Smooth muscle cell (in vitro differentiated cells): Measurements from ENCODE around the gene GNAI3. TPM values are rescaled to one million over a fixed set of nuclear protein-coding genes. Genes with fewer than 3 reads are reported as not detected.

Source experiments
- DNase-seq: peaks from one replicate; lab custom pipeline; 2025; ENCODE audit not compliant: unreplicated experiment; lab: John Stamatoyannopoulos, UW
- H2AFZ ChIP-seq: fragments of 200-600 bp; sonication (generic); 2 replicates; pipeline ENCODE4 v1.6.0; 2016; ENCODE audit warnings: antibody characterized with exemption, low read depth, mild to moderate bottlenecking
- H3F3A ChIP-seq: fragments of 200-600 bp; sonication (generic); 2 replicates; pipeline ENCODE4 v1.6.0; 2017; ENCODE audit warnings: antibody characterized with exemption, low read depth
- H3K27ac ChIP-seq: fragments of 200-600 bp; sonication (generic); 2 replicates; pipeline ENCODE4 v1.5.1; 2016; ENCODE audit warnings: low read depth, mild to moderate bottlenecking
- H3K27me3 ChIP-seq: fragments of 200-600 bp; sonication (generic); 2 replicates; pipeline ENCODE4 v1.6.1; 2016; ENCODE audit warnings: low read depth, mild to moderate bottlenecking
- H3K36me3 ChIP-seq: fragments of 200-600 bp; sonication (generic); 2 replicates; pipeline ENCODE4 v1.5.1; 2016; ENCODE audit warnings: low read depth
- H3K4me1 ChIP-seq: fragments of 200-600 bp; sonication (generic); 2 replicates; pipeline ENCODE4 v1.5.1; 2016; ENCODE audit warnings: low read depth
- H3K4me2 ChIP-seq: fragments of 200-600 bp; sonication (generic); 2 replicates; pipeline ENCODE4 v1.6.0; 2016; ENCODE audit warnings: mild to moderate bottlenecking
- H3K4me3 ChIP-seq: fragments of 200-600 bp; sonication (generic); 2 replicates; pipeline ENCODE4 v1.5.1; 2016; ENCODE audit warnings: mild to moderate bottlenecking
- H3K79me2 ChIP-seq: fragments of 200-600 bp; sonication (generic); 2 replicates; pipeline ENCODE4 v1.6.0; 2016; ENCODE audit warnings: low read depth, mild to moderate bottlenecking
- H3K9ac ChIP-seq: fragments of 200-600 bp; sonication (generic); 2 replicates; pipeline ENCODE4 v1.6.0; 2016; ENCODE audit warnings: low read depth
- H3K9me3 ChIP-seq: fragments of 200-600 bp; sonication (generic); replicated peaks from 2 replicates; pipeline ENCODE4 v1.5.1; 2016; ENCODE audit warnings: low read depth
- H4K20me1 ChIP-seq: fragments of 200-600 bp; sonication (generic); 2 replicates; pipeline ENCODE4 v1.6.0; 2016; ENCODE audit warnings: low read depth
- CTCF ChIP-seq: fragments of 200-600 bp; sonication (generic); IDR thresholded peaks from 2 replicates; pipeline ENCODE4 v1.5.1; 2017; ENCODE audit warnings: borderline replicate concordance, mild to moderate bottlenecking, antibody characterized with exemption; ENCODE audit not compliant: insufficient read depth, poor library complexity, severe bottlenecking
- WGBS: methylation state at CpG from one replicate; pipeline ENCODE4 v1.1.7; 2016; ENCODE audit warnings: low lambda C conversion rate; 5-methylcytosine and 5-hydroxymethylcytosine counted together
- microRNA counts: library from miRNA; unstranded; fragments of <30 nt; microRNA quantifications from one replicate; lab custom pipeline; 2016
- polyA plus RNA-seq: library from polyadenylated mRNA; unstranded; fragments of >200 nt; fragmentation: Nextera tagmentation; extraction: Ambion mirVana; gene quantifications from 2 replicates; pipeline ENCODE4 v1.2.1, GENCODE V29; 2016
- small RNA-seq: library from RNA; depleted of rRNA; stranded (forward); fragments of <200 nt; gene quantifications from one replicate; pipeline ENCODE3, GENCODE V24; 2014
- total RNA-seq: library from RNA; depleted of rRNA; stranded (reverse); fragments of >200 nt; gene quantifications from 2 replicates; pipeline ENCODE4 v1.2.3, GENCODE V29; 2014

Gene GNAI3
- total and polyA plus RNA-seq, 2 experiments from 2014 or later = 11.4 to 15.4 TPM

DNA sequence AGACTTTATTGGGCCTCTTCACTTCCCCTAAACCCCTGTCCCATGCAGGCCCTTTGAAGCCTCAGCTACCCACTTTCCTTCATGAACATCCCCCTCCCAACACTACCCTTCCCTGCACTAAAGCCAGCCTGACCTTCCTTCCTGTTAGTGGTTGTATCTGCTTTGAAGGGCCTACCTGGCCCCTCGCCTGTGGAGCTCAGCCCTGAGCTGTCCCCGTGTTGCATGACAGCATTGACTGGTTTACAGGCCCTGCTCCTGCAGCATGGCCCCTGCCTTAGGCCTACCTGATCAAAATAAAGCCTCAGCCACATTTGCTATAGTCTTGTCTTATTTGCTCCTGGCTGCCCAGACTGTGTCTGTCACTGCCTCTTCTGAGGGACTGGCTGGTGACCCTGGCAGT is 113.0 kb downstream of the GNAI3 start:
- TF ChIP-seq CTCF = no peak
- no peaks in the 10 kb centered on the region for H4K20me1 ChIP-seq
- no peaks in the 10 kb centered on the region for H3K9me3 ChIP-seq
- no peak for DNase-seq
- H3K27me3 ChIP-seq = no peaks in the 10 kb centered on the region
- H3K27ac ChIP-seq = no peak overlapping the region
- H2AFZ ChIP-seq = no peak overlapping the region
- no peak overlapping the region for H3K4me2 ChIP-seq
- no peak overlapping the region for H3K9ac ChIP-seq
- H3K4me3 ChIP-seq = no peak overlapping the region
- H3K36me3 ChIP-seq = no peaks in the 10 kb centered on the region
- 83% methylated on average over 2 of the region's 2 CpGs for WGBS
- H3K79me2 ChIP-seq = no peaks in the 10 kb centered on the region
- H3K4me1 ChIP-seq = no peaks in the 10 kb centered on the region
- H3F3A ChIP-seq = no peaks in the 10 kb centered on the region

DNA sequence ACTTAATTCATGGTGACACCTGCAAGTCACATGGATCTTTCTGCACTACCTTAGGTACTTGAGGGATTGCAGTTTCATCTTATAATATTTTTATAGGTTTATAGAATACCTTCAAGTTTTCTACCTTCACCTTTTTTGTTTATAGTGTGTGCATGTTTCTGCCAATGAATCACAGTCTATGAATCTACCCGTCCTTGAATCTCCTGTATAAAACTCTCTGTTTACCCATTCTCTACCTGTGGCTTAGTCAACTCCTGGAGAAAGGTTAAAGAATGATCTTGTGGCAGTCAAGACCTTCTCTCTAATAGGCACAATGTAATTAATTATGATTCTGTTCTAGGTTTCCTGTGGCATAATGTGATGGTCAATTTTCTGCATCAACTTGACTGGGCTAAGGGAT is 116.3 kb downstream of the GNAI3 start:
- WGBS = 27% methylated on average over 1 of the region's 1 CpG
- Histone ChIP-seq H3K9me3 (no peaks in the 10 kb centered on the region), H3K9ac (no peak overlapping the region), H3K79me2 (no peaks in the 10 kb centered on the region), H4K20me1 (no peaks in the 10 kb centered on the region), H3F3A (no peaks in the 10 kb centered on the region), H3K27me3 (no peaks in the 10 kb centered on the region), H3K36me3 (no peaks in the 10 kb centered on the region), H3K4me1 (peaks cover 10% of the 10 kb centered on the region), H3K4me3 (no peak overlapping the region), H2AFZ (no peak overlapping the region), H3K4me2 (no peak overlapping the region), H3K27ac (no peak overlapping the region)
- DNase-seq = no peak
- TF ChIP-seq CTCF = no peak

- H3K27ac ChIP-seq = no peak within 1 kb of the TSS
- H3K79me2 ChIP-seq = no peaks in the 10 kb centered on the region
- peaks cover 10% of the 10 kb centered on the region for H3K4me1 ChIP-seq
- no peaks in the 10 kb centered on the region for H4K20me1 ChIP-seq
- no peaks in the 10 kb centered on the region for H3K27me3 ChIP-seq
- peak within 1 kb of the TSS; percentile 92 for H3K4me2 ChIP-seq
- H3K9ac ChIP-seq = peak within 1 kb of the TSS; percentile 22
- H3K9me3 ChIP-seq = no peaks in the 10 kb centered on the region
- no peaks in the 10 kb centered on the region for H3F3A ChIP-seq
- DNase-seq = peak; percentile 70
- H2AFZ ChIP-seq = peak within 1 kb of the TSS; percentile 97
- WGBS = 17% methylated on average over 16 of the region's 22 CpGs
- no peaks in the 10 kb centered on the region for H3K36me3 ChIP-seq
- H3K4me3 ChIP-seq = peak within 1 kb of the TSS; percentile 63
- TF ChIP-seq CTCF = no peak
Observed at GRCh38 chr1:109667452-109668122, 119.2 kb downstream of the GNAI3 start, which contains the start of gene GSTM2. GSTM2 (plus strand) TSS chr1:109668057; CDS start chr1:109668116, 59 bp downstream.

MicroRNAs within 50 kb of the gene (microRNA counts, 767-probe panel; counts per million panel counts)
- 6,951 counts per million, percentile 38 among the panel's probes with 10 or more counts for microRNA hsa-miR-197-3p (lab: Ali Mortazavi, UCI)

Small RNA genes lying within 50 kb of the gene (small RNA-seq; reads per million reads assigned to genes)
- gene RNU6V = not detected

Other genes with a start within 250 kb of the GNAI3 start
- not detected in 2 replicates for gene MYBPHL, start 241.6 kb upstream of the GNAI3 start, total RNA-seq
- gene MYBPHL, start 241.6 kb upstream of the GNAI3 start, polyA plus RNA-seq = not detected in 2 replicates
- 28.7 and 31.4 TPM in 2 replicates for gene SORT1, start 150.7 kb upstream of the GNAI3 start, total RNA-seq
- gene SORT1, start 150.7 kb upstream of the GNAI3 start, polyA plus RNA-seq = 9.8 and 17.0 TPM in 2 replicates
- 54.0 and 57.2 TPM in 2 replicates for gene PSMA5, start 122.2 kb upstream of the GNAI3 start, total RNA-seq
- gene PSMA5, start 122.2 kb upstream of the GNAI3 start, polyA plus RNA-seq = 89.8 and 93.9 TPM in 2 replicates
- gene SYPL2, start 82.1 kb upstream of the GNAI3 start, total RNA-seq = 0.04 TPM in 1 of 2 replicates, not detected in the other
- not detected in 2 replicates for gene SYPL2, start 82.1 kb upstream of the GNAI3 start, polyA plus RNA-seq
- gene ATXN7L2, start 64.7 kb upstream of the GNAI3 start, total RNA-seq = 1.9 and 2.4 TPM in 2 replicates
- gene ATXN7L2, start 64.7 kb upstream of the GNAI3 start, polyA plus RNA-seq = 5.7 and 6.2 TPM in 2 replicates
- 4.5 and 8.6 TPM in 2 replicates for gene CYB561D1, start 54.5 kb upstream of the GNAI3 start, total RNA-seq
- gene CYB561D1, start 54.5 kb upstream of the GNAI3 start, polyA plus RNA-seq = 5.3 and 7.4 TPM in 2 replicates
- gene AMIGO1, start 38.9 kb upstream of the GNAI3 start, total RNA-seq = 0.31 and 0.99 TPM in 2 replicates
- gene AMIGO1, start 38.9 kb upstream of the GNAI3 start, polyA plus RNA-seq = 0.93 and 1.4 TPM in 2 replicates
- not detected in 2 replicates for gene GPR61, start 8.7 kb upstream of the GNAI3 start, total RNA-seq
- 0.37 TPM in 1 of 2 replicates, not detected in the other for gene GPR61, start 8.7 kb upstream of the GNAI3 start, polyA plus RNA-seq
- not detected in 2 replicates for gene GNAT2, start 71.0 kb downstream of the GNAI3 start, total RNA-seq
- not detected in 2 replicates for gene GNAT2, start 71.0 kb downstream of the GNAI3 start, polyA plus RNA-seq
- gene AMPD2, start 71.2 kb downstream of the GNAI3 start, total RNA-seq = 57.4 and 69.2 TPM in 2 replicates
- gene AMPD2, start 71.2 kb downstream of the GNAI3 start, polyA plus RNA-seq = 104 and 122 TPM in 2 replicates
- gene GSTM4, start 107.5 kb downstream of the GNAI3 start, total RNA-seq = 23.2 and 25.8 TPM in 2 replicates
- gene GSTM4, start 107.5 kb downstream of the GNAI3 start, polyA plus RNA-seq = 32.8 and 34.4 TPM in 2 replicates
- 29.2 and 30.3 TPM in 2 replicates for gene GSTM2, start 119.4 kb downstream of the GNAI3 start, total RNA-seq
- 41.2 and 43.8 TPM in 2 replicates for gene GSTM2, start 119.4 kb downstream of the GNAI3 start, polyA plus RNA-seq
- 15.9 and 20.9 TPM in 2 replicates for gene GSTM1, start 139.2 kb downstream of the GNAI3 start, total RNA-seq
- 31.4 and 46.3 TPM in 2 replicates for gene GSTM1, start 139.2 kb downstream of the GNAI3 start, polyA plus RNA-seq
- not detected in 2 replicates for gene GSTM5, start 163.6 kb downstream of the GNAI3 start, total RNA-seq
- 0.17 and 0.87 TPM in 2 replicates for gene GSTM5, start 163.6 kb downstream of the GNAI3 start, polyA plus RNA-seq
- 117 and 153 TPM in 2 replicates for gene GSTM3, start 192.4 kb downstream of the GNAI3 start, total RNA-seq
- 211 and 218 TPM in 2 replicates for gene GSTM3, start 192.4 kb downstream of the GNAI3 start, polyA plus RNA-seq
- not detected in 2 replicates for gene EPS8L3, start 215.3 kb downstream of the GNAI3 start, total RNA-seq
- not detected in 2 replicates for gene EPS8L3, start 215.3 kb downstream of the GNAI3 start, polyA plus RNA-seq